ENCODE results near the gene RILP.

RILP gene

DNA sequence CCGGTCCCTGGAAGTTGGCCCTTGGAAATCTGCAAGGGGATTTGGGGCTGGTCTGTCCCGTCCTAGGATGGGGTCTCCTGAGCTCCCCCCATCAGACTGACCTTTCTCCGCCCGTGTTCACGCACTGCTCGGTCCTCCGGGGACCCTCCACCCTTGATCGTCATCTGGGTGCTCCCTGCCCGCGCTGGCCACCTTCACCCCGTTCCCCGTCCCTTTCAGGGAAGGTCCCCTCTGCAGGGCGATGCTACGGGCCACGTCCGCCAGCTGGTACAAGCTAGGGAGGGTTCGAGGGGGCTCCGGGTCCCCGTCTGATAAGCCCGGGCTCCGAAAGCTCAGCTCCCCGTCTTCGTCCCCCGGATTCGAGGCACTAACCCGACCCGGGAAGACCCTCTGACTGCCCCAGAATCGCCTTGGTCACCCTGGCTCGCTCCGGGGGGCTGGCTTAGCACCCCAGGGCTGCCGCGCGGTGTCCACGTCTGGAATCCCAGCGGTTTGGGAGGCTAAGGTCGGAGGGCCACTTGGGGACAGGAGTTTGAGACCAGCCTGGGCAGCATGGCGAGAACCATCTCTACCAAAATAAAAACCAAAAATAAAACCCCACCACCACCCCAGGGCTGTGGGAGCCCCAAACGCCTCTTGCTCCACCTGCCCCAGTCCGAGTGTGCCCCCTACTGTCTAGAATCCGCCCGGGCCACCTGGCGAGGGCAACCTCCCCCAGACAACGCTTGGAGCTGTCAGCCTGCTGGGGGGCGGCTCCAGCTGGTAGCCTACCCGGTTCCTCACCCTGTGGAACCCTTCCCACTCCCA, 20.0 kb downstream of the RILP start:
- DNase-seq (ENCODE audit: low read depth): peak; percentile 63

DNA sequence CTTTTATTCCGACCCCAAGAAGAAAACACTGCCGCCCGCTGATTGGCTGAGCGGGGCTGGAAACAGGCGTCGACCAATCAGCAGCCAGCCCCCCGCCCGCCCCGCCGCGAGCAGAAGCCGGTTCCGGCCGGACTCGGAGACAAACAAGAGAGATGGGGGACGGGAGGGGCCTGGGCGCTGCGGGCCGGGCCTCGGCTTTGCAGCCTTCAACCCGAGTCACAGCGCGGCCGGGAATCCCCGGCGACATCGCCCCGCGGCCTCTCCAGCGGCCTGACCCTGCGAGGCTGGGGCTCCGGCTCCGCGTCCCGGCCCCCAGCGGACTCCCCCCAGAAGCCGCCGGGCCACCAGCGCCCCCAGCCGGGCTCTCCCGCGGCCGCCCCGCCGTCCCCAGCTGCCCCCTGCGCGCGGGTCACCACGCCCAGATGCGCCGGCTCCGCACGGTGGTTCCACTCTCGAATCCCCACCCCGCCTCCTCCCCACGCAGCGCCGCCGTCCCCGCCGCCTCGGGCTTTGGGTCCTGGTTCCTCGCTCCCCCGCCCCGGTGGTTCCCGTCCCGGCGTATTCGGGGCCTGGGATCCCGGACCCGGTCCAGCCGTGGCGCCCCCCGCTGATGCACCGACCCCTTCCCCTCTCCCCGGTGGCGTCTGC, 20.7 kb downstream of the RILP start:
- peak; percentile 85 for DNase-seq (ENCODE audit: low read depth)

DNA sequence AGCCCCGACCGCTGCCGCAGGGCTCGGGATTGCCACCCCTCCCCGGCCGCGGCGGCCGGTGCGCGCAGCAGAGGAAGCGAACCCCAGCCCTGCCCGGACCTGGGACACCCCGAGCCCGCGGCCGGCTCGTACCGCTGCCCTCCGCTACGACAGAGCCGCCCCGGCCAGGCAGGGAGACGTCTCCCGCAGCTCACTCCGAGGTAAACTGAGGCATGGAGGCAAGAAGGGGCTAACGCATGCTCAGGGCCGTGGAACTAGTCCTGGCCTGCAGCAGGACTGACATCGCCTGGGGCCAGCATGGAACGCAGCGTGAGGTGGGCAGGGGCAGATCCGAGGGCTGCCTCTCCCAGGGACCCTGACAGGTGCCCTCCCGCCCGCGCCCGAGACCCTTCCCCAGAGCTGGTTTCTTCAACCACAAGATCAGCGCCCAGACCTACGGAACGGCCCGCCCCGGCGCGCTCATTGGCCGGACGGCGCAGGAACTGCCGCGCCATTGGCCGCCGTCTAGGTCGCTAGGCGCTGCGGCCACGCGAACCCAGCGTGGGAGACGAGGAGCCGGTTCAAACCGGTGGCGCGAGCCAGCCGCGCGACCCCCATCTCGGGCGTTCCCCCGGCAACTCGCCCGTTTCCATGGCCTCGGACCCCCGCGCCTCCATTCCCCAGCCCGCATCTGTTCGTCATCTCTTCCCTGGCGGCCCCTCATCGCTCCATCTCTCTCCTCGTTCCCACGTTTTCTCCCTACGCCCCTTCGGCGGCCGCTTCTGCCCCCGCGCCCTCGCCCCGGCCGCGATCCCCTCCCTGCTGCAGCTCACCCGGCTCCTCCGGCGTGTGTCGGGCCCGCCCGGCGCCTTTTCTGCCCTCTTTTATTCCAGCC, 21.4 kb downstream of the RILP start, which contains the start of gene SLC43A2:
Gene SLC43A2 (minus strand): TSS at position 853 of the 874 bp plus-strand sequence. CDS start 960 bp downstream, outside the sequence.
- peak; percentile 59 for DNase-seq (ENCODE audit: low read depth)

DNA sequence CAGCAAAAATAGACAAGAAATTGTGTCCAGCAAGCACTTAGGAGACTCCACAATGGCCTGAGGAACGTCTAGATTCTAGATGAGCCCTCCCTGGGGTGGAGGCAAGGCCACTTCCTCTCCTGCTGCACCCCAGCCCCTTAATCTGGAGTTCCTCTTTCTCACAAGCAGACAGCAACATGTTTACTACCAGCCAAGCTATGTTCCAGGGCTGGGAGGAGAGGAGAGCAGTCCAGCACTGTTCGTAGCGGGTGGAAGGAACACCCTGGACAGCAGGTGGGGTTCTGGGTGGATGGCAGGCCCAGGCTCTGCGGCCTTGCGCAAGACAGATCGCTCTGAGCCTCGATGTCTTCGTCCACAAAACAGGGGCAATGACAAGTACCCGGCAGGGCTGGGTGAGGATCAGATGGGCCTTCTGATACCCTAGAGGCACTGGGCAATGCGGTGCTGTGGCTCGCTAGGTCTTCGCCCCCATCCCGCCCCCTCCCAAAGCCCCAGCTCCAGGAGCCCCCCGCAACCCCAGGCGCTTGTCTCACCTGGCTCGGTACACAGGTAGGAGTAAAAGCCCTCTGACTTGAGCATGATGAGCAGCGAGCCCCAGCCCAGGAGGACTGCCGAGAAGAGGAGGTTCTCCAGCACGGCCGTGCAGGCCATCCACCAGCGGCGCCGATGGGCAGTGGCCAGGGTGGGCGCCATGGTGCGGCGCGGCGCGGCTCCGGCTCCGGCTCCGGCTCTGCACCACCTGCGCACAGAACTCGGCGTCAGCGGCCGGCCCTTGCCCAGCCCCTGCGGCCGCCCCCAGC, 22.3 kb downstream of the RILP start:
- no peak for DNase-seq (ENCODE audit: low read depth)

DNA sequence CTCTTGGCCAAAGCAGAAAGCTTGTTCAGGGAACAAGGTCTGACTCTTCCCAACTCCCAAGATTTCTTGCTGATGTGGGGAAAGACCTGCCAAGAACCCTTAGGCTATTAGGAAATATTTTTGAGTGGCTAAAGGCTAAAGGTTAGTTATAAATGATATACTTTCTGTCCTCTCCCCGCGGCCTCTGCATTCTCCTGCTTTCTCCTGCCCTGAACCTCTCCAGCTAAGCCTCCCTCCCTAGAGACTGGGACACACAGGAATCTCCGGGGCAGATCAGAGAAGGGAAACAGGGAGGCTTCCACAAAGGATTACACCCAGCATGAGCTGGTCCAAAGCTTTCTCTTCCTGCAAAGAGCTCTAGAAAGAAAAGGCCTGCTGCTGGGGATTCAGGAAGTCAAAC, 23.3 kb downstream of the RILP start:
- DNase-seq (ENCODE audit: low read depth): no peak

DNA sequence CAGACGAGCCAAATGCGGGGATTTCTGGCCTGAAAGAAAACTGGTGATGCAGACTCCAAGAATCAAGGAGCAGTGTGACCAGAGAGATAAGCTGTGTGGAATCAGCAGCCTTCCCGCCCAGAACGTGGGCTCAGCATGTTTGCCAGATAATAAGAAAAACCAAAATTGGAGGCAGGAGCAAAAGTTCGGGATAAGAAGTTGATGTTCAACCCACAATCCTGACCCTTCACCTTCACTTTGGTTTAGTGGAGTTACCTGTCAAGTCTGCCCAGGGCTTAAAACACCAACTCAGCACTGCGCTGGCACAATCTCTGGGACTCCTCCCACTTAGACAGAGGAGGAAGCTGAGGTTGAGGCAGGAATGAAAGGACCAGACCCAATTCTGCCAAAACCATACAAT, 24.1 kb downstream of the RILP start:
- DNase-seq (ENCODE audit: low read depth): no peak

DNA sequence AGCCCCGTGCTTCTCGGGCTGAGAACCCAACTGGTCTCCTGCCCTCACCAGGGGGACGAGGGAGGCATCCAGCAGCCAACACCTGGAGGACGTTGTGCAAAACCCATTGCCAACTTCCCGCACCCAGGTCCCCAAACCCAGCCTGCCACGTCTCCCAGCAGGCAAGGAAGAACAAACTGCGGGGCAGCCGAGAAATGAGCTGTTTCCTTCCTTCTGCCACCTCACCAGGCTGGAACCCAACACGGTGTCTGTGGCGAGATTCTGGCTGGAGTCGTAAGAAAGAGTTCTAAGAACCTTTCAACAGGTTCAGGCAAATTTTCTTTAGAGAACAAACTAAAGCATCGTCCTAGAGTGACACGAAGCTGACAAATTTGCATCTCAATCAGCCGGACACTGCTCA, 24.6 kb downstream of the RILP start:
- no peak for DNase-seq (ENCODE audit: low read depth)

DNA sequence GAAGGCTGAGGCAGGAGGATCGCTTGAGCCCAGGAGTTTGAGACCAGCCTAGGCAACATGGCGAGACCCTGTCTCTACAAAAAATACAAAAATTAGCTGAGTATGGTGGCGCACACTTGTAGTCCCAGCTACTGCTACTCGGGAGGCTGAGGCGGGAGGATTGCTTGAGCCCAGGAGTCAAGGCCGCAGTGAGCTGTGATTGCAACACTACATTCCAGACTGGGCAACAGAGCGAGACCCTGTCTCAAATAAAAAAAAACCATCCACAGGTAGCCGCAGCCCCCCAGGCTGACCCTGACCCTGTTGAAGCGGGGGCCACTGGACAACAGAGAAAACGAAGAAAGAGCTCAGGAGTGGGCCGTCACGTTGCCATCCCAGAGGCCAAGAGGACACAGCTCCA, 25.0 kb downstream of the RILP start:
- DNase-seq (ENCODE audit: low read depth): no peak

DNA sequence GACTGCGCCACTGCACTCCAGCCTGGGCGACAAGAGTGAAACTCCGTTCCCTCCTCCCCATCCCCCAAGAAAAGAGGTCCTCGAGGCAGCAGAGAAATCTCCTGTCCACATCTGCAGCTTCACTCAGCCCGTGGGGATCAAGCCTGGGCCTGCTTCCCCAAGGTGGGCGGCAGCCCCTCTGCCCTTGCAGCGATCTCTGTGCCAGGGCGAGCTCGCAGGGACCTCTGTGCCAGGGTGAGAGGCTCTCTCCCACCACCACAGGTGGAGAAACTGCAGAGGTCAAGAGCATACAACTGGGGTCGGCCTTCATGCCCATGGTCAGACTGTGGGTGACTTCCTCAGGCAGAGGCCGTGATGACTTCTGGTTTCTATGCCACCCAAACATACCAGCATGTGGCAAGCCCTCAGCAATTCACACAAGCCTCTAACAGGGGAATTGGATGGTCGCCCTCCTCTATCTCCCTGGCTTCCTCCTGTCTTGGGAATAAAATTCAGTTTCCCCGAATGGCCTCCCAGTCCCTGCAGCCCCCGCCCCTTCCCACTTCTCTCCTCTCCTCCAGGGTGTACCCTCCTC, 26.5 kb downstream of the RILP start:
- DNase-seq (ENCODE audit: low read depth): no peak

DNA sequence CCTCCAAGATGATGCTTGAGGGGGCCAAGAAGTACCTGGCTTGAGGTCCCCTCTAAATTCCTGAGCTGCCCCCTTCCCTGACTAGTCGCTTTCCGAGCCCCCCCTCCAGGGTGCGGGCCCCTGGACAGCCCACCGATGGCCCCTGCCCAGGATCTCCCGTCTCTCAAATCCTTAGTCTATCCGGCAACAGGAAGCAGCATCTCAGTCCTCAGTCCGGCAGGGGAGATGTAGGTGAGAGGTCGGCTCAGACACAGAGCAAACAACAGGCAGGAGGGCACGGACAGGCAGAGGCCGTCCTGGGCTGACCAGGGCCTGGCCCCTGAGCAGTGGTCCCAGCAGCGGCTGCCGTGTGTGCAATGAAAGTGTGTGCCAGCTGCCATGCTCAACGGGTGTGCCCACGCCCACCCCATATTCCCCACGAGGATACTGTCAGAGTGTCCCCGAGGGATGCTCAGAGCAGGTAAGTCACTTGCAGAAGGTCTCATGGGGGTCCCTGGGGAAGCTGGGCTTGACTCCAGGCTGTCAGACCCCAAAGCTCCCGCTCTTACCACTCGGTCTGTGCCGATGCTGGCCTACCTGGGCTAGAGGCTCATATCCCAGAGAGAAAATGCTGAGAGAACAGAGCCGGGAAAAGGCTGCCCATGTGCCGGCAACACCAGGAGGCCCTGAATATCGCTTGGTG, 28.3 kb downstream of the RILP start:
- no peak for DNase-seq (ENCODE audit: low read depth)

DNA sequence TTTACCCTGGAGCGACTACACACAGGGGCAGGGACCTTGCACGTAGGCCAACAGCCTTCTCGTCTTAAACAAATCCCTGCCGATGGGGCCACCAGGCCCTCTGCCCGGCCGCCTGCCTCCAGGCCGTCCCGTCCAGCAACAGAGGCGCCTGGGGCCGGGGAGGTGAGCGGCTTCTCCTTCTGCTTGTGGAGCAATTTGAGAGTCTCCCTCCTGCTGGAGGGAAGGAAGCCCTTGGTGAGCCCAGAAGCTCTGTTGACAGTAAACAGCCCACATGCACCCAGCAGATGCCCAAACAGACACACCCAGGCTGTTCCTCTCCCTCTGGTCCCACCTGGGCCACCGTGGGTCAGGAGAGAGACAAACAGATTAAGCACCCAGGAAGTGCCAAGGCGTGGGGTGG, 29.2 kb downstream of the RILP start:
- no peak for DNase-seq (ENCODE audit: low read depth)

DNA sequence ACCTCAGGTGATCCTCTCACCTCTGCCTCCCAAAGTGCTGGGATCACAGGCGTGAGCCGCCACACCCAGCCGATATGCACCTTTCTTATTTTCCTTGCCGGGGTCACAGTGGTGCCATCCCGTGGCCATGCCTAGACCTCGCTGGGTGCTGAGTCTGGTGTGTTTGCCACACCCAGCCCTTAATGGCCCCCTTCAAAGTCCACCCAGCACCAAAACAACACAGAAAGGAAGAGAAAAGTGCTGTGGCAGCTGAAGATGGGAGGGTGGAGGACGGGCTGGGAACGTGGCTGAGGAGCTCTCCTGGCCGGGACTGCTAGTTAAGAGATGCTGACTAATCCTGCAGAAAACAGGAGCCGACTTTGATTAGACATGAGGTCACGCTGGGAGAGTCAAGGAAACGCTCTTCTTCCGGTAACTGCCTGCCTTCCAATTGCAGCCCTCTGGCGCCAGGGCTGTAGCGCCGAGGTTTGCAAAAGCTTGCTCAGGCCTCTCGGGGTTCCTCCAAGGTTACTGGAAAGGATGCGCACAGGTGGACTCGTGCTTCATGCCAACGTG, 32.0 kb downstream of the RILP start:
- DNase-seq (ENCODE audit: low read depth): no peak

DNA sequence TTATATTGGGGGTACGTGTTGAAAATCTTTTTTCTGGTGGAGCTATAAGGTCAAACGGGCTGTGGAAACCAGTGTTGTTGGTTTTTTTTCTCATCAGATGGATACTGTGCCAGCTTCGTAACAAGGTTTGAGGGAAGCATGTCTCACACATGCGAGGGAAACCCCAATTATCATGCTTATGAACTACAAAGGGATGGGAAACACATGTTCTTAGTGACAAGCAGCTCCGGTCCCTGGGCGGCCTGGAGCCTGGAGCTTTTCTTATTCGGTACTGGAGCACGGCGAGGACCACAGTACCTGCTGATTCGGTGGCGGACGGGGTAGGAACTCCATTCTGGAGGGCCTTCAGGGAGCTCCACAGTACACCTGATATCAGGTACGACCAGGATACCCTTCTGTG, 33.6 kb downstream of the RILP start:
- no peak for DNase-seq (ENCODE audit: low read depth)

DNA sequence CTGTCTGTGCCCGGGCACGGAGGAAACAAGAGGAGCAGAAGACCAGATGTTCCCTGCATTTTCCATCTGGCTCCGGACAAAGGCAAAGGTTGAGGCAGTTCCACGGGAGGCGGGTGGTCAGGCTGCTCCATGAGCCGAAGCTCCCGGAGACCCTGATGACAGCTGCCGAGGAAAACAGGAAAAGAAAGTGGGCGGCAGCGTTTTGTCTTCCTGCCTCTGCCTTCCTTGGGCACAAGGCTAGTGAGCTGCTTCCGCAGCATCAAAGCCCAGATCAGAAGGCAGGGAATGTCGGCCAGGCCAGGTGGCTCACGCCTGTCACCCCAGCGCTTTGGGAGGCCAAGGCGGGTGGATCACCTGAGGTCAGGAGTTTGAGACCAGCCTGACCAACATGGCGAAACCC, 37.3 kb downstream of the RILP start:
- no peak for DNase-seq (ENCODE audit: low read depth)

DNA sequence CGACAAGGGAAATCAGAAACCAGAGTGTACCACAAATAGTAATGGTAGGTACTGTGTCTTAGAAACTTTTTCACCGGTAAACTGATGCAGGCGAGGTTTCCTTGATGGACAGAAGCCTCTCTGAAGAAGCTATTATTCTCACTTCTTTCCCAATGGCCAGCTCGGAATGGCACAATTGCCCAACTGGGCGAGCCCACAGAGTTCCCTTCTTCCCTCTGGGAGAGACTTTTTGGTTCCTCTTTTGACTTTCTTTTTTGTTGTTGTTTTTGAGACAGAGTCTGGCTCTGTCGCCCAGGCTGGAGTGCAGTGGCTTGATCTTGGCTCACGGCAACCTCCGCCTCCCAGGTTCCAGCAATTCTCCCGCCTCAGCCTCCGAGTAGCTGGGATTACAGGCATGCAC, 38.0 kb downstream of the RILP start:
- no peak for DNase-seq (ENCODE audit: low read depth)

DNA sequence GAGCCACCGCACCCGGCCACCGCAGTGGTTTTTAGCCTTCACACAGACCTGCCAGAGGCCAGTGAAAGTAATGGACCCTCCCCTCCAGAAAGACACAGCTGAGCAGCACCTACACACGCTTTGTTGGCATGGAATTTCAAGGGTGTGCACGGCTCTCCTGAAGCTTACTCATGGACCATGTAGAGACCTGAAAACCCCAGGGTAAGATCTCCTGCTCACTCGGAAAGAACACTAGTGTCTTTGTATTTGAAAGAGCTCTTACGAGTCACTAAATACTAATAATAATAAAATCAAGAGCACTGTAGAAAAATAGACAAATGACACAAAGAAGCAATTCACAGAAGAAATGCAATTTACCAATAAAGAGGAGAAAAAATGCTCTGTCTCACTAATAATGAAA, 41.0 kb downstream of the RILP start:
- no peak for DNase-seq (ENCODE audit: low read depth)

DNA sequence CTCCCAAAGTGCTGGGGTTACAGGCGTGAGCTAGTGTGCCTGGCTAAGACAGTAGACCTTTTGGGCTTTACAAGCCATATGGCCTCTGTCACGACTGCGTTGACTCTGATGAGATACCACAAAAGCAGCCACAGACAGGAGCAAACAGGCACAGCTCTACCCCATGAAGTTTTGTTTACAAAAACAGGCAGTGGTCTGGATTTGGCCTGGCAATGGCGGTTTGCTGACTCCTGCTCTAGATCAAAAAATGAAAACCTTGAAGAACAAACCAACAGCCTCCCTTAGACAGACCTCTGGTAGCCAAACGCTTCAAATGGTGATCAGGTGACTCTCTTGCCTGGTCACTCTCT, 41.7 kb downstream of the RILP start:
- DNase-seq (ENCODE audit: low read depth): no peak

DNA sequence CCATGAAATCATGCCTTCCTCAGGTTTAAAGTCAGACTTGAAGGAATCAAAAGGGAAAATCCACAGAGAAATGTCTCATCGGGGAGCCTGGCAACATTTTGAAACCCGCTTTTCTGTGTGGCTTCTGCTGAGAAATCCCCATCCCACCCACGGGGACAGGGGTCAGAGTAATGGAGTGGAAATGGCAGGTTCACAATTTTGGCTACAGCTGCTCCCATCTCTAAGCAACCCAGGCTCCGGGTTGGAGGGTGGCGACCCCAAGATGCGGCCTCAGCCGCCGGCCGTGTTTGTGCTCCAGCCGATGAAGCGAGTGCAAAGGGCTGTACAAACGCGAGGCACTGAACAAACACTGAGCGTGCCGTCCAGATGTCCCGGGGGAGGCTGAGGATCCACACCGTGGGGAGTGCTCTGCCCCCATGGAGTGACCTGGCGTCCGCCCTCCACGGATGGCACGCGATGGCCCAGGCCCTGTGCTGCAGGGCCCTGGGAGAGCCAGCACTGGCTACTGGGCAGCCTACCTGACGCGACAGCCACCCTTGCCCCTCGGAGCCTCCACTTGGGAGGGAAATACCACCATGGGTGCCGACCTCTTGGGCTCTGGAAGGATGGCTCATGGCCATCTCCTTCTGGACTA, 43.2 kb downstream of the RILP start:
- DNase-seq (ENCODE audit: low read depth): no peak

DNA sequence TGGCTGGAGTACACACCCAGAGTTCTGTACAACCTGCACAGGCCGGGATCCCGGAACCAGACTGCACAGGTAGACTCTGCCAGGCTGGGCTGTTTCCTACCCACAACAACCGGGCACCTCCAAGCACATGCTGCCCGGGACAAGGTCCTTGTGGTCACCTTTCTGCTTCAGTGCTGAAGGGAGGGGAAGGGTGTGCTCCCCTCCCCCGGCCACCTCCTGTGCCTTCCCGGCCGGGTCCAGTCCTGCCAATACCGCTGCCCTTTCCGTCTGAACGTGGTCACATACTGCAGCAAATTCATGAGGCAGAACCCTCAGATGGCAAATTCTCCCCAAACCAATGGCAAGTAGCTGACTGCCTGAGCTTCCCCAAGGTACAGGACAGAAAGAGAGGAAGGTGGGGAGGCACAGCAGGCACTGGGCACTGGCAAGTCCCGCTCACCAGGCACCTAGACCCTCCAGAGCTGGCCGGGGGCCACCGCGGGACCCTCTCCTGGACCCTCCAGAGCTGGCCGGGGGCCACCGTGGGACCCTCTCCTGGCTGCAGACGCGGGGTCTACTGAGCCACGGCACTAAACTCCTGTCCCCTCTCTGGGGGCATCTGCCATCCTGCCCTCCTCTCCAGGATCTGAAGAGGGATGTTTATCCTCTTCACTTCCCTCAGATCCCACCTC, 43.9 kb downstream of the RILP start:
- no peak for DNase-seq (ENCODE audit: low read depth)
